Lower leg skin (tissue), 4 donors: ENCODE measurements around the gene MAP3K8. TPM values are rescaled to one million over a fixed set of nuclear protein-coding genes. Genes with fewer than 3 reads are reported as not detected.

ENCODE experiments used
- DNase-seq, 2 donors: peaks; one replicate each; pipeline ENCODE4 v3.0.0-alpha.2; 2019; ENCODE audit warnings: low spot score in 2 of 2
- H3K4me3 ChIP-seq: fragments of 200-600 bp; sonication (generic); 2 replicates; pipeline ENCODE4 v1.5.1; 2017; ENCODE audit warnings: mild to moderate bottlenecking, low read depth; ENCODE audit not compliant: poor library complexity, severe bottlenecking
- CTCF ChIP-seq, 3 donors: fragments of 450-650 bp; IDR thresholded peaks; one replicate each; pipeline ENCODE4 v1.5.1; 2016; ENCODE audit warnings: antibody characterized with exemption in 3 of 3, mild to moderate bottlenecking in 3 of 3, moderate library complexity in 2 of 3
- POLR2A ChIP-seq, 2 donors: fragments of 450-650 bp; IDR thresholded peaks; one replicate each; pipeline ENCODE4 v1.6.1; 2016 to 2017; ENCODE audit warnings: antibody characterized with exemption in 2 of 2, mild to moderate bottlenecking in 1 of 2, moderate library complexity in 1 of 2
- WGBS, 2 donors: methylation state at CpG; one replicate each; pipeline ENCODE4 v1.1.5; 2018; 5-methylcytosine and 5-hydroxymethylcytosine counted together
- intact Hi-C: fragments of 100-400 bp; cut with DNase I; formaldehyde crosslinking; loops from one replicate; pipeline ENCODE4 v1.15.0; 2023; ENCODE audit warnings: low total_unique reads
- total RNA-seq, 4 donors: library from RNA; depleted of rRNA; stranded (reverse); fragments of >200 nt; gene quantifications; one replicate each; pipeline ENCODE4 v1.1.0, GENCODE V29; 2016

The MAP3K8 gene
- total RNA-seq, 4 donors from 2014 or later = 27.0 to 41.8 (median 35.5) TPM

- no peak for TF ChIP-seq CTCF (IDR thresholded peaks at IDR 0.05)
- no peak for TF ChIP-seq POLR2A (IDR thresholded peaks at IDR 0.05)
- WGBS, 2 donors = 77 to 84% methylated on average over 8 of the region's 8 CpGs
- intact Hi-C loops = no loop called here
- H3K4me3 ChIP-seq = no peak overlapping the region
- DNase-seq = no peak
Observed at GRCh38 chr10:30505543-30506298, 71.7 kb downstream of the MAP3K8 start.

- no peak for DNase-seq
- intact Hi-C loops = no loop called here
- TF ChIP-seq CTCF (IDR thresholded peaks at IDR 0.05) = no peak
- TF ChIP-seq POLR2A (IDR thresholded peaks at IDR 0.05) = no peak
- H3K4me3 ChIP-seq = no peak overlapping the region
- 87 to 88% methylated on average over 3 of the region's 3 CpGs for WGBS, 2 donors
Observed at GRCh38 chr10:30509508-30509907, 75.5 kb downstream of the MAP3K8 start.

- WGBS, 2 donors = 59 to 66% methylated on average over 8 of the region's 8 CpGs
- no peak for TF ChIP-seq CTCF (IDR thresholded peaks at IDR 0.05)
- TF ChIP-seq POLR2A (IDR thresholded peaks at IDR 0.05) = no peak
- H3K4me3 ChIP-seq = no peak overlapping the region
- peak in 1 of 2 donors; percentile 50 for DNase-seq
- intact Hi-C loops = no loop called here
Observed at GRCh38 chr10:30510184-30510931, 76.4 kb downstream of the MAP3K8 start.

- TF ChIP-seq POLR2A (IDR thresholded peaks at IDR 0.05) (no peak), CTCF (IDR thresholded peaks at IDR 0.05) (no peak)
- WGBS, 2 donors = 53 to 63% methylated on average over 4 of the region's 4 CpGs
- intact Hi-C loops = no loop called here
Observed at GRCh38 chr10:30510932-30511700, 77.1 kb downstream of the MAP3K8 start.

More at GRCh38 chr10:30510932-30511700, 77.1 kb downstream of the MAP3K8 start:
- H3K4me3 ChIP-seq = no peak overlapping the region
- DNase-seq = no peak

Other genes starting within 250 kb of the MAP3K8 start
- gene MTPAP, start 84.9 kb upstream of the MAP3K8 start, total RNA-seq = 10 to 100 TPM in 3 of 4 donors, 1 to 10 TPM in 1; 9.3 to 22.8 (median 16.8) TPM
- not detected for gene LYZL2, start 195.6 kb downstream of the MAP3K8 start, total RNA-seq